SU-DHL-6 (cell line): ENCODE measurements around the gene HINT1.

Source experiments
- H2AFZ ChIP-seq: fragments of 200-600 bp; sonication (generic); 2 replicates; pipeline ENCODE4 v1.6.1; 2014; ENCODE audit warnings: low read depth, mild to moderate bottlenecking, moderate library complexity, mixed read lengths, antibody characterized with exemption, low read length; ENCODE audit not compliant: severe bottlenecking
- H3F3A ChIP-seq: fragments of 200-600 bp; shearing (Covaris generic); 2 replicates; pipeline ENCODE4 v1.6.0; 2016; ENCODE audit warnings: antibody characterized with exemption, mild to moderate bottlenecking; ENCODE audit not compliant: insufficient read depth
- H3K27ac ChIP-seq: fragments of 200-600 bp; sonication (generic); 2 replicates; pipeline ENCODE4 v1.5.1; 2016; ENCODE audit warnings: low read depth, mild to moderate bottlenecking, low read length, moderate library complexity, mixed read lengths
- H3K27me3 ChIP-seq: fragments of 200-600 bp; sonication (generic), shearing (Covaris generic); 2 replicates; pipeline ENCODE4 v1.6.0; 2014; ENCODE audit warnings: mild to moderate bottlenecking, low read length
- H3K36me3 ChIP-seq: fragments of 200-600 bp; sonication (generic); 2 replicates; pipeline ENCODE4 v1.6.1; 2014; ENCODE audit warnings: mild to moderate bottlenecking, low read length, mixed read lengths
- H3K4me2 ChIP-seq: fragments of 300-600, 200-600 bp; shearing (Covaris generic), sonication (generic); 2 replicates; pipeline ENCODE4 v1.6.0; 2014; ENCODE audit warnings: low read length, low read depth, mild to moderate bottlenecking; ENCODE audit not compliant: poor library complexity, severe bottlenecking
- H3K4me3 ChIP-seq: fragments of 200-600 bp; sonication (generic); 2 replicates; pipeline ENCODE4 v1.5.1; 2014; ENCODE audit warnings: antibody characterized with exemption, low read length, mild to moderate bottlenecking, mixed read lengths; ENCODE audit not compliant: insufficient read depth, poor library complexity, severe bottlenecking
- H3K79me2 ChIP-seq: fragments of 200-600 bp; sonication (generic); 2 replicates; pipeline ENCODE4 v1.6.1; 2014; ENCODE audit warnings: mild to moderate bottlenecking, low read length, moderate library complexity; ENCODE audit not compliant: insufficient read depth
- H3K9ac ChIP-seq: fragments of 200-600 bp; sonication (generic); 2 replicates; pipeline ENCODE4 v1.7.0; 2014; ENCODE audit warnings: mild to moderate bottlenecking, low read length
- H3K9me2 ChIP-seq: fragments of 200-600 bp; sonication (generic); replicated peaks from 2 replicates; pipeline ENCODE4 v1.6.1; 2014; ENCODE audit warnings: low read length; ENCODE audit not compliant: insufficient read depth
- H3K9me3 ChIP-seq: fragments of 200-600 bp; sonication (generic); 2 replicates; pipeline ENCODE4 v1.6.1; 2014; ENCODE audit warnings: low read length, mixed read lengths; ENCODE audit not compliant: insufficient read depth
- H4K20me1 ChIP-seq: fragments of 200-600 bp; sonication (generic); 2 replicates; pipeline ENCODE4 v1.6.1; 2014; ENCODE audit warnings: low read depth, mild to moderate bottlenecking, antibody characterized with exemption, low read length, moderate library complexity, mixed read lengths
- CTCF ChIP-seq: fragments of 200-600 bp; sonication (generic); IDR thresholded peaks from one replicate; pipeline ENCODE4 v1.5.1; 2017; ENCODE audit warnings: antibody characterized with exemption, mild to moderate bottlenecking, low read length, moderate library complexity; ENCODE audit not compliant: insufficient read depth, poor library complexity, severe bottlenecking
- EZH2phosphoT487 ChIP-seq: fragments of 200-600 bp; sonication (generic), shearing (Covaris generic); conservative IDR thresholded peaks from 2 replicates; pipeline ENCODE4 v1.6.1; 2018; ENCODE audit warnings: mild to moderate bottlenecking, antibody characterized with exemption, low read length, moderate library complexity, mixed read lengths

Gene HINT1

DNA sequence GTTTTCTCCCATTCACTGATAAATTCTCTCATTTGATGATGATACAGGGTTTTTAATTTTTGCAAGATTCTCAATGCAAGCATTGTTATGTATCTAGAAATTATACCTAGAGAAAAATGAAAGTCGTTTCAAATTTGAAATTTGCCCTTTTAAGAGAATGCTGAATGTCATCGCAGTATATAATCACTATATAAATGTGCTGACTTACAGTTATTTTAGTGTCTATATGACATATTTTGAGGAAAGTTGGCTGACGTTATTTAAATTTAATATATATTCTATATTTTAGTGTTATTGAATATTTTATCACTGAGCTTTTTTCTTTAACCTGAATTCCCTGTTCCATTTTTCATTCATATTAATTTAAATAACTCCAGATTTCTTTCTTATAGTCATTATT is 35.5 kb upstream of the HINT1 start:
- H3K27ac ChIP-seq = no peak overlapping the region
- no peaks in the 10 kb centered on the region for H3K9me2 ChIP-seq
- H3K9ac ChIP-seq = no peak overlapping the region
- no peak overlapping the region for H3K4me2 ChIP-seq
- H3F3A ChIP-seq = peaks cover 16% of the 10 kb centered on the region
- H4K20me1 ChIP-seq = no peaks in the 10 kb centered on the region
- H3K36me3 ChIP-seq = peaks cover 10% of the 10 kb centered on the region; the same call in 1 of the 2 replicates
- no peaks in the 10 kb centered on the region for H3K27me3 ChIP-seq
- TF ChIP-seq CTCF (no peak), EZH2phosphoT487 (no peak)
- no peak overlapping the region for H2AFZ ChIP-seq
- no peak overlapping the region for H3K4me3 ChIP-seq
- H3K9me3 ChIP-seq = no peaks in the 10 kb centered on the region
- H3K79me2 ChIP-seq = no peaks in the 10 kb centered on the region

DNA sequence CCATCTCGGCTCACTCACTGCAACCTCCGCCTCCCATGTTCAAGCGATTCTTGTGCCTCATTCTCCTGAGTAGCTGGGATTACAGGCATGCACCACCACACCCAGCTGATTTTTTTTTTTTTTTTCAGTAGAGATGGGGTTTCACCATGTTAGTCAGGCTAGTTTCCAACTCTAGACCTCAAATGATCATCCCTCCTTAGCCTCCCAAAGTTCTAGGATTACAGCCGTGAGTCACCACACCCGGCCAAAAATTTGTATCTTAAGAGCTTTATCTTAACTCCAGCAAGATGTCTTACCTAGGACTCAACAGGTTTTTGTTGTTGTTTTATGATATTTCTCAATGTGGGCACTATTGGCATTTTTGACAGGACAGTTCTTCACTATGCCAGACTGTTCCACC is 33.6 kb upstream of the HINT1 start:
- H4K20me1 ChIP-seq = no peaks in the 10 kb centered on the region
- no peak overlapping the region for H3K9ac ChIP-seq
- H3K9me3 ChIP-seq = no peaks in the 10 kb centered on the region
- H3K27ac ChIP-seq = no peak overlapping the region
- no peak overlapping the region for H3K4me3 ChIP-seq
- TF ChIP-seq CTCF (no peak), EZH2phosphoT487 (no peak)
- no peaks in the 10 kb centered on the region for H3K9me2 ChIP-seq
- H3K79me2 ChIP-seq = no peaks in the 10 kb centered on the region
- no peak overlapping the region for H3K4me2 ChIP-seq
- H3F3A ChIP-seq = peaks cover 8% of the 10 kb centered on the region
- H2AFZ ChIP-seq = no peak overlapping the region
- no peaks in the 10 kb centered on the region for H3K27me3 ChIP-seq
- peaks cover 10% of the 10 kb centered on the region; the same call in 1 of the 2 replicates for H3K36me3 ChIP-seq

DNA sequence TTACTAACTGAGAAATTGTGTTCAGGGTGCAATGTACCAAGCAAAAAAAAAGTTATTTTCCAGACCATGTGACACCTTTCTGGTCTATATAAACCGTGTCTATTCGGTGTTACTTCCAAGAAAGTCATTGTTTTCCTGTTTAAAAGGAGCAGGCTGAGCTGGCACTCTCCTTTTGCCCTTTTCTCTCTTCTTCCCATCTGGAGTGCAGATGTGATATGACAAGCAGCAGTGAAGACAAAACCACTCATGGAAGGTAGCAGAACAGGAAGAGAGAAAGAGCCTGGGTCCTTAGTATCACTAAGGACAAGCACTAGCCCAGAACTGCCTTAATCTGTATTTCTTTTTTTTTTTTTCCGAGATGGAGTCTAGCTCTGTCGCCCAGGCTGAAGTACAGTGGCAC is 31.3 kb upstream of the HINT1 start:
- no peaks in the 10 kb centered on the region for H3K9me3 ChIP-seq
- no peaks in the 10 kb centered on the region for H3K79me2 ChIP-seq
- peaks cover 12% of the 10 kb centered on the region for H3K36me3 ChIP-seq
- H2AFZ ChIP-seq = no peak overlapping the region
- no peaks in the 10 kb centered on the region for H3K9me2 ChIP-seq
- no peak overlapping the region for H3K4me2 ChIP-seq
- H3K4me3 ChIP-seq = no peak overlapping the region
- no peak for TF ChIP-seq EZH2phosphoT487
- no peak for TF ChIP-seq CTCF
- no peak overlapping the region for H3K9ac ChIP-seq
- H3F3A ChIP-seq = peaks cover 7% of the 10 kb centered on the region
- no peaks in the 10 kb centered on the region for H4K20me1 ChIP-seq
- H3K27me3 ChIP-seq = no peaks in the 10 kb centered on the region
- H3K27ac ChIP-seq = no peak overlapping the region
